ENCODE measurements around the gene TEAD1.
"Not testable (repeated sequence)": the region's sequence is repeated elsewhere in the genome, so short reads cannot be mapped to it uniquely, and the experiment has no call there.

The TEAD1 gene

GRCh38 chr11:12737024-12737423, 62.8 kb downstream of the TEAD1 start:
- DNase-seq (ENCODE audit: low spot score) = no peak

GRCh38 chr11:12741671-12742216, 67.5 kb downstream of the TEAD1 start:
- no peak for DNase-seq (ENCODE audit: low spot score)

- no peak for DNase-seq (ENCODE audit: low spot score)
Measured at GRCh38 chr11:12743834-12744449, 69.7 kb downstream of the TEAD1 start.

- no peak for DNase-seq (ENCODE audit: low spot score)
Measured at GRCh38 chr11:12744826-12745502, 70.7 kb downstream of the TEAD1 start.

- DNase-seq (ENCODE audit: low spot score) = no peak
Measured at GRCh38 chr11:12745787-12746186, 71.6 kb downstream of the TEAD1 start.

DNA sequence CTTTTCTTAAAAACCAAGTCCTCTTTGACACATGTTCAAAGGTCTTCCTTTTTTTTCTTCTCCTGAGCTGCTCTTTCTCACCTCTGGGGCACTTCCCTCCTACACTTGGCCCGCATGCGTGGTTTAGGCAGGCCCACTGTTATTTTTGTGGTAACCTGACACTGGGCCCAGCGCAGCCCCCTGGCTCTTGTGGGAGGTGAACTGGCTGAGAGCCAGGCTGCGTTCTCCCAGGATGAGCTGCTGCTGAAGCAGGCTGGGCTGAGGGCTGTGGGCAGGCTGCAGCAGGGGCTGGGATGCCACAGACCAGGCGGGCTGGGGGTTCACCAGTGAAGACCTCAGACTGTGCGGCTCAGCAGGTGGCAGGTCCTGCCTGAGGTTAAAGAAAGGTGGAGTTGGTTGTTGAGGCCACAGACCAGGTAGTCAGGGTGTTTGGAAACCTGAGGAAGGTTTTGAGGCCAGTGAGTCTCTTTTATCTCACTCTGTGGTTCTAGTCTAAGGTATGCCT, 72.4 kb downstream of the TEAD1 start:
- DNase-seq (ENCODE audit: low spot score) = no peak

DNA sequence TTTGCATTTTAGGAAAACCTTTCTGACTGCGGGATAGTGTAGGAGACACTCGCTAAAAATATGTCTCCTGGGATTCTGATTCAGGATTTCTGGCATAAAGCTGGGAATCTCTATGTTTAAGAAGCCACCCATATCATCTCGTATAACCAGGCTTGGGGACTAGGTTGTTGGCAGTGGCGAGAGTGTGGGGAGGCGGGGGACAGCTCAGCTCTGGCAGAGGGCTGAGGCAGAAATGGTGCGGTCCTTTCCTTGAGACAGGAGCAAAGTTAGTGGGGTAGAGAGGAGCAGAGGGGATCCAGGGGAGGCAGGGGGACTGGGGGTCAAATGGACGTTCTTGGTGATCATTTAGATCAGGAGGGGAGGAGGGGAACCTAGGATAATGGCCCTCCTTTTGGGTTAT, 74.3 kb downstream of the TEAD1 start:
- no peak for DNase-seq (ENCODE audit: low spot score)

DNA sequence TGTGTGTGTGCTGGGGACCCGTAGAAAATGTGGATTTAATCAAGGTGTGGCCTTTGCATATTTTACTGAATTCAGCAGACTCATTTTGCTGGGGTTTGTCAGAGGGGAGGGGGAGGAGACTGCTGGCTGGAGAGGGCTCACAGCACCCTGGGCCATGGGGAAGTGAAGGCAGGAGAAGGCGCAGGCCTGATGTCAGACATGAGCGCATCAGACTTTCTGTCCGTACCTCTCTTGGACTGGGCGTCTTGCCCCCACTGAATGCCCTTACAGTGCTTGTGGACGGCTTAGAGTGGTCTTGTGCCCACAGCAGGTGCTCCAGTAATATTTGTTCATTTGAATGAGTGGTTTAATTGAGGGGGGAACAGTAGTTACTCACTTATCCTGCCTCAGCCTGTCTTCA, 75.2 kb downstream of the TEAD1 start:
- DNase-seq (ENCODE audit: low spot score) = no peak

- no peak for DNase-seq (ENCODE audit: low spot score)
Measured at GRCh38 chr11:12750181-12750580, 76.0 kb downstream of the TEAD1 start.

GRCh38 chr11:12752868-12753524, 78.8 kb downstream of the TEAD1 start:
- DNase-seq (ENCODE audit: low spot score) = no peak

- DNase-seq (ENCODE audit: low spot score) = no peak
Measured at GRCh38 chr11:12754021-12754420, 79.8 kb downstream of the TEAD1 start.

- DNase-seq (ENCODE audit: low spot score) = no peak
Measured at GRCh38 chr11:12754582-12755234, 80.5 kb downstream of the TEAD1 start.

GRCh38 chr11:12755510-12756453, 81.6 kb downstream of the TEAD1 start:
- DNase-seq (ENCODE audit: low spot score) = no peak

DNA sequence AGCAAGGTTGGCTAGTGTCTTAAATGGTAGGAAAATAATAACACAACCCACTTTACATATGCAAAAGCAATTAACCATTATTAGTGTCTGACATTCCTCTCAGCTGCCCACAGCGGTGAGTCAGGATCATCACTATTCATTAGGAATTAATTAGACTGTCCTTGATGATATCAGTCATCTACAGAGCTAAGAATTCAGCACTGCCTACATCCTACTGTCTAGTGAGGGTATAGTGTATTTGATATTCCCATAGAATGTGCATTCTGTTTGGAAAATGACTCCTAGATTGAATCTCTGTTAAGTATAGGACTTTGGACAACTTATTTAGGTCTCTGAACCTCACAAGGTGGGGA, 82.2 kb downstream of the TEAD1 start:
- no peak for DNase-seq (ENCODE audit: low spot score)

DNA sequence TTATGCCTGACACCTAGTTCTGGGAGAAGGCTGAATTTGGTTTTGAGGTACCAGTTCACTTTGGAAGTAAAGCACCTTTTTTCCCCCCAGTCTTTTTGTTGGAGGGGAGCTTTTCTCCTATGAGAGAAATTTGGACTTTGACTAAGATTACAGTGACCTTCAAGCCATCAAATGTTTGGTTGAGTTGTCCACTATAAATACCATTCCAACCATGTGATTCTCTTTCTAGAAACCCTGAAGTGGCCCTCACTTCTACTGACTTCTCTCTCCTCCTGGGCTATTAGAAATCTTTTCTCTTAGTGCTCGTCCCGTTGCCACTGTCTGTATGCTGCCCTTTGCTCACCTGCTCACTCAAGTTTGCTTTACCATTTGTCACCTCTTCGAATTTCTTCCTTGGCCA, 82.6 kb downstream of the TEAD1 start:
- DNase-seq (ENCODE audit: low spot score) = no peak

- DNase-seq (ENCODE audit: low spot score) = no peak
Measured at GRCh38 chr11:12757416-12757815, 83.2 kb downstream of the TEAD1 start.

DNA sequence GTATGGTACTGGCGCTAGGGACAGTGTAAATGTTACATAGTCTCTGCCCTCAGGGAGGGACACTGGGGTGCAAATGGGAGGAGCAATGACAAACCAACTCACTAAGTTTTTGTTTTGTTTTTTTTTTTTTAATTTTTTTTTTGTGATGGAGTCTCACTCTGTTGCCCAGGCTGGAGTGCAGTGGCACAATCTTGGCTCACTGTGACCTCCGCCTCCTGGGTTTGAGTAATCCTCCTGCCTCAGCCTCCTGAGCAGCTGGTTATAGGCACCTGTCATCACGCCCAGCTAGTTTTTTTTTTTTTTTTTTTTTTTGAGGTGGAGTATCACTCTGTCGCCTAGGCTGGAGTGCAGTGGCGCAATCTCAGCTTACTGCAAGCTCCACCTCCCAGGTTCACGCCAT, 83.9 kb downstream of the TEAD1 start:
- not testable (repeated sequence) for DNase-seq (ENCODE audit: low spot score)

GRCh38 chr11:12761029-12761428, 86.8 kb downstream of the TEAD1 start:
- DNase-seq (ENCODE audit: low spot score) = no peak

- no peak for DNase-seq (ENCODE audit: low spot score)
Measured at GRCh38 chr11:12762278-12762677, 88.1 kb downstream of the TEAD1 start.

GRCh38 chr11:12762696-12763324, 88.6 kb downstream of the TEAD1 start:
- no peak for DNase-seq (ENCODE audit: low spot score)
